GM23338 (cell line): ENCODE data around the gene AFF1. TPM values are rescaled to one million over a fixed set of nuclear protein-coding genes. Genes with fewer than 3 reads are reported as not detected.

Experiments used
- ATAC-seq: fragments of 200-7000 bp; cut with Tn5 transposase; 3 replicates; pipeline ENCODE4 v1.9.1; 2020
- DNase-seq: peaks from one replicate; pipeline ENCODE4 v3.0.0-alpha.2; 2015; ENCODE audit warnings: low spot score
- H2AFZ ChIP-seq: fragments of 200-600 bp; sonication (generic); 2 replicates; pipeline ENCODE4 v1.8.0; 2016; ENCODE audit warnings: antibody characterized with exemption, mild to moderate bottlenecking, moderate library complexity
- H3F3A ChIP-seq: fragments of 200-600 bp; sonication (generic); replicated peaks from 2 replicates; pipeline ENCODE4 v1.8.0; 2017; ENCODE audit warnings: antibody characterized with exemption, mixed run types, low read depth
- H3K27ac ChIP-seq: fragments of 200-600 bp; sonication (generic); 2 replicates; pipeline ENCODE4 v1.6.1; 2016; ENCODE audit warnings: low read depth
- H3K27me3 ChIP-seq: fragments of 200-600 bp; sonication (generic); 2 replicates; pipeline ENCODE4 v1.8.0; 2016; ENCODE audit warnings: mild to moderate bottlenecking, mixed run types, moderate library complexity; ENCODE audit not compliant: insufficient read depth
- H3K36me3 ChIP-seq: fragments of 200-600 bp; sonication (generic); 2 replicates; pipeline ENCODE4 v1.8.0; 2016; ENCODE audit warnings: mild to moderate bottlenecking; ENCODE audit not compliant: insufficient read depth
- H3K4me1 ChIP-seq: fragments of 200-600 bp; sonication (generic); 2 replicates; pipeline ENCODE4 v1.8.0; 2016; ENCODE audit warnings: mild to moderate bottlenecking, moderate library complexity; ENCODE audit not compliant: insufficient read depth
- H3K4me2 ChIP-seq: fragments of 200-600 bp; sonication (generic); 2 replicates; pipeline ENCODE4 v1.7.1; 2017; ENCODE audit warnings: mixed run types
- H3K4me3 ChIP-seq: fragments of 200-600 bp; sonication (generic); 2 replicates; pipeline ENCODE4 v1.6.1; 2016; ENCODE audit warnings: mixed run types
- H3K79me2 ChIP-seq: fragments of 200-600 bp; sonication (generic); replicated peaks from 2 replicates; pipeline ENCODE4 v1.8.0; 2017; ENCODE audit warnings: mild to moderate bottlenecking; ENCODE audit not compliant: insufficient read depth
- H3K9me2 ChIP-seq: fragments of 200-600 bp; sonication (generic); 2 replicates; pipeline ENCODE4 v1.8.0; 2017; ENCODE audit not compliant: insufficient read depth
- H4K20me1 ChIP-seq: fragments of 200-600 bp; sonication (generic); replicated peaks from 2 replicates; pipeline ENCODE4 v1.8.0; 2017; ENCODE audit warnings: mild to moderate bottlenecking; ENCODE audit not compliant: insufficient read depth
- H3K27ac Mint-ChIP-seq: 2 replicates; pipeline ENCODE4 v1.8.0; 2020; ENCODE audit warnings: inconsistent platforms, mild to moderate bottlenecking, moderate library complexity, mixed read lengths
- H3K27me3 Mint-ChIP-seq: 3 replicates; pipeline ENCODE4 v1.8.0; 2022; ENCODE audit warnings: low read depth, mild to moderate bottlenecking, moderate library complexity, mixed read lengths, inconsistent platforms; ENCODE audit not compliant: insufficient read depth, poor library complexity
- H3K36me3 Mint-ChIP-seq: 3 replicates; pipeline ENCODE4 v1.8.0; 2021; ENCODE audit warnings: low read depth, mild to moderate bottlenecking, inconsistent platforms, moderate library complexity, mixed read lengths
- H3K4me1 Mint-ChIP-seq: 3 replicates; pipeline ENCODE4 v1.8.0; 2020; ENCODE audit warnings: mild to moderate bottlenecking, inconsistent platforms, mixed read lengths
- H3K4me3 Mint-ChIP-seq: 3 replicates; pipeline ENCODE4 v1.8.0; 2021; ENCODE audit warnings: moderate library complexity, mild to moderate bottlenecking, inconsistent platforms, mixed read lengths
- H3K9me3 Mint-ChIP-seq: 3 replicates; pipeline ENCODE4 v1.8.0; 2020; ENCODE audit warnings: moderate library complexity, mild to moderate bottlenecking, inconsistent platforms, mixed read lengths
- CREB1 ChIP-seq: fragments of 250-450 bp; sonication (Bioruptor Pico); IDR thresholded peaks from 2 replicates; pipeline ENCODE4 v1.5.0; 2020; ENCODE audit warnings: low read depth, mild to moderate bottlenecking, moderate library complexity
- POLR2AphosphoS5 ChIP-seq: IDR thresholded peaks from 2 replicates; pipeline ENCODE4 v1.6.1; 2016; ENCODE audit warnings: antibody characterized with exemption, low read depth
- REST ChIP-seq: IDR thresholded peaks from one replicate; pipeline ENCODE4 v1.6.1; 2018; ENCODE audit warnings: antibody characterized with exemption; ENCODE audit not compliant: unreplicated experiment
- ZNF462 ChIP-seq: fragments of 250-450 bp; sonication (Bioruptor Pico); IDR thresholded peaks from 2 replicates; pipeline ENCODE4 v1.5.0; 2020; ENCODE audit warnings: mild to moderate bottlenecking, moderate library complexity
- polyA plus RNA-seq: library from polyadenylated mRNA; unstranded; fragments of >200 nt; fragmentation: Nextera tagmentation; extraction: Ambion mirVana; gene quantifications from 2 replicates; pipeline ENCODE4 v1.2.1, GENCODE V29; 2016
- total RNA-seq: library from RNA; depleted of rRNA; stranded (reverse); fragments of >200 nt; shearing (Covaris generic); gene quantifications from 2 replicates; pipeline ENCODE4 v1.2.3, GENCODE V29; 2014

AFF1 gene
- total and polyA plus RNA-seq, 2 experiments from 2014 or later = 42.6 to 67.2 TPM

- Mint-ChIP-seq H3K27me3 (no peaks in the 10 kb centered on the region), H3K36me3 (peaks cover 63% of the 10 kb centered on the region), H3K4me3 (no peak overlapping the region), H3K4me1 (no peaks in the 10 kb centered on the region), H3K9me3 (no peaks in the 10 kb centered on the region), H3K27ac (no peak overlapping the region)
- Histone ChIP-seq H2AFZ (no peak overlapping the region), H3K36me3 (peaks cover 37% of the 10 kb centered on the region), H4K20me1 (no peaks in the 10 kb centered on the region), H3K27me3 (no peaks in the 10 kb centered on the region), H3K9me2 (no peaks in the 10 kb centered on the region), H3K79me2 (no peaks in the 10 kb centered on the region), H3K4me1 (no peaks in the 10 kb centered on the region), H3K4me3 (no peak overlapping the region), H3F3A (no peaks in the 10 kb centered on the region), H3K4me2 (no peak overlapping the region), H3K27ac (no peak overlapping the region)
- DNase-seq = no peak
- TF ChIP-seq REST (no peak), POLR2AphosphoS5 (no peak), CREB1 (CRISPR knock-in tag) (no peak), ZNF462 (CRISPR knock-in tag) (no peak)
- no peak for ATAC-seq
Observed at GRCh38 chr4:87128006-87128705, 193.3 kb downstream of the AFF1 start.
